VCaP (cell line): ENCODE results near the gene TGM2.

Source experiments
- H3K27ac ChIP-seq: fragments of 450-650 bp; 2 replicates; pipeline ENCODE4 v1.5.1; 2017
- CTCF ChIP-seq: fragments of 450-650 bp; conservative IDR thresholded peaks from 2 replicates; pipeline ENCODE4 v1.5.1; 2017; ENCODE audit warnings: mild to moderate bottlenecking, moderate library complexity

The TGM2 gene

GRCh38 chr20:38209736-38210405, 44.8 kb upstream of the TGM2 start:
- no peak overlapping the region for H3K27ac ChIP-seq
- TF ChIP-seq CTCF = no peak

GRCh38 chr20:38209054-38209675, 44.1 kb upstream of the TGM2 start:
- H3K27ac ChIP-seq = no peak overlapping the region
- TF ChIP-seq CTCF = no peak

DNA sequence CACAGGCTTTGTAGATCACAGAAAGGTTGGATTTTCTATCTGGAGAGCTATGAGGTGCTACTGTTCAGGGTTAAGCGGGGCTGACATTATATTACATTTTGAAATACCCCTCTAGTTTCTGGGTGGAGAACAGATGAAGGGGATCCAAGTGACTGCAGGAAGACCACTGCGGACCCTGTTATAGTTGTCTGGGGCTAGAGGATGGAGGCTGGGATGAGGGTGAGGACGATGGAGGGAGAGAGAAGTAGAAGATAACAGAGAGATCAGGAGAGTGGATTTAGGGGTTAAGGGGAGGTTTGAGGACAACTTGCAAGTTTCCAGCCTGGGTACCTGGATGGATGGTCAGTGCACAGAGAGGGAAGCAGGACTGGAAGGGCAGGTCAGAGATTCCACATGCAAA, 43.5 kb upstream of the TGM2 start:
- no peak overlapping the region for H3K27ac ChIP-seq
- no peak for TF ChIP-seq CTCF

DNA sequence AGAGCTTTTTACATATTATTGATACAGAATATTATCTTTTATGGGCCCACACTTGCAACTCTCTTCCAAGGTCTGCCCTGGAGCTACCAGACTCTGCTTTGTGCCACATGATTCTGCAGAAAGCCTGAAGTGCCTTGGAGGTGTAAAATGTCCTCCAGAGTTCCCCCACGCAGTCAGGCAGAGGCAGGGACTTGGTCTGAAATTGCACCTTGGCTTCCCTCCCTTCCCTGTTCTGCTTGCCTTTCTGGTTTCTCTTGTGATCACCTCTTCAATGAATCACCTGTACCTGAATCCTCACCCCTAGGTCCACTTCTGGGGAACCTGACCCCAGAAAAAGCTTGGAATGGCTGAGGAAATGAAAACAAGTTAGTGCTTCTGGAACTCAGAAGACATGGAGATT, 43.0 kb upstream of the TGM2 start:
- no peak overlapping the region for H3K27ac ChIP-seq
- no peak for TF ChIP-seq CTCF

DNA sequence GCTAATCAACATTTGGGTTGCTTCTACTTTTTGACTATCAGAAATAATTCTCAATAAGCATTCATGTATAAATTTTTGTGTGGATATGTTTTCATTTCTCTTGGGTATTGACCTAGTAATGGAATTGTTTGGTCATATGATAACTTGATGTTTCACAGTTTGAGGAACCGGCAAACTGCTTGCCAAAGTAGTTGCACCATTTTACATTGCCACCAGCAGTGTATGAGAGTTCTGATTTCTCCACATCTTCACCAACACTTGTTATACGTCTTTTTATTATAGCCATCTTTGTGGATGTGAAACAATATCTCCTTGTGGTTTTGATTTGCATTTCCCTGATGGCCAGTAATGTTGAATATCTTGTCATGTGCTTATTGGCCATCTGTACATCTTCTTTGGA, 42.6 kb upstream of the TGM2 start:
- no peak overlapping the region for H3K27ac ChIP-seq
- no peak for TF ChIP-seq CTCF

DNA sequence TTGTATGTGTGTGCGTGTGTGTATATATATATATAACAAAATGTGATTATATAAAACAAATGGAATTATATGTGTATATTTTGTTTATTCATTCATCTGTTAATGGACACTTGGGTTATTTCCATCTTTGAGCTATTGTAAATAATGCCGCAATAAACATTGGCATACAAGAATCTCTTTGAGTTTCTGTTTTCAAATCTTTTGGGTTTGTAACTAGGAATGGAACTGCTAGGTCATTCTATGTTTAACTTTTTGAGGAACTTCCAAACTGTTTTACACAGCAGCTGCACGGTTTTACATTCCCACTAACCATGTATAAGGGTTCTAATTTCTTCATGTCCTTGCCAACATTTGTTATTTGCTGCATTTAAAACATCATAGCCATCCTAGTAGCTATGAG, 39.9 kb upstream of the TGM2 start:
- TF ChIP-seq CTCF = no peak
- no peak overlapping the region for H3K27ac ChIP-seq

- no peak for TF ChIP-seq CTCF
- no peak overlapping the region for H3K27ac ChIP-seq
Measured at GRCh38 chr20:38203981-38204357, 38.9 kb upstream of the TGM2 start.
